Adrenal gland (tissue), 5 donors: ENCODE measurements around the gene TAF3.

Source experiments
- POLR2A ChIP-seq, 2 donors: fragments of 450-650 bp; IDR thresholded peaks; one replicate each; pipeline ENCODE4 v1.6.1; 2017; ENCODE audit warnings: antibody characterized with exemption in 2 of 2, mild to moderate bottlenecking in 2 of 2, moderate library complexity in 1 of 2
- TF ChIP-seq, protein P1 (sequence below), 6 experiments: fragments of 450-650 bp in 4 of 6; fragments of 200-600 bp in 2 of 6; sonication (generic) in 1 of 6; IDR thresholded peaks; 1 replicate in 5 of 6; 2 replicates in 1 of 6; pipeline versions ENCODE4 v1.5.1 to v1.8.0; 2016 to 2021; ENCODE audit warnings: antibody characterized with exemption in 6 of 6, mild to moderate bottlenecking in 2 of 6, moderate library complexity in 1 of 6
- donor health status: DM: no; HTN: no; CAD: no.

DNA sequence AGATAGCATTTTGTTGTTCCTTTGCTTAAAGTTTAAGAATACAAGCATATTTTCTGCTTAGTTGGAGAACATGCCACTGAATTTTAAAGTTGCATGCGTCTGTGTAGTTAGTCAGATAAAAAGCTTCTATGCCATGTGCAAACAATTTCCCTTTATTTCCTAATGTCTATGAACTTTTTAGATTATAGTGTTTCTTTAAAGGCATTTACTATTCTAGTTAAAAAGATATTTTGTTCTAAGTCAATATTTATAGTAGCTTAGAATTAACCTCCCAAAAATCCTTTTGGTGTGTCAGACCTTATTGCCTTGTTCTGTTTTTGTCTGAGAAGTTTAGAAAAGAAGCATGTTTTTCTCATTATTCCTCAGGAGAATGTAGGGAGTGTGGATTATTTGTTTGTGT lies 137.1 kb downstream of the TAF3 start:
- no peak for TF ChIP-seq POLR2A (IDR thresholded peaks at IDR 0.05)
- TF ChIP-seq, protein P1, sequence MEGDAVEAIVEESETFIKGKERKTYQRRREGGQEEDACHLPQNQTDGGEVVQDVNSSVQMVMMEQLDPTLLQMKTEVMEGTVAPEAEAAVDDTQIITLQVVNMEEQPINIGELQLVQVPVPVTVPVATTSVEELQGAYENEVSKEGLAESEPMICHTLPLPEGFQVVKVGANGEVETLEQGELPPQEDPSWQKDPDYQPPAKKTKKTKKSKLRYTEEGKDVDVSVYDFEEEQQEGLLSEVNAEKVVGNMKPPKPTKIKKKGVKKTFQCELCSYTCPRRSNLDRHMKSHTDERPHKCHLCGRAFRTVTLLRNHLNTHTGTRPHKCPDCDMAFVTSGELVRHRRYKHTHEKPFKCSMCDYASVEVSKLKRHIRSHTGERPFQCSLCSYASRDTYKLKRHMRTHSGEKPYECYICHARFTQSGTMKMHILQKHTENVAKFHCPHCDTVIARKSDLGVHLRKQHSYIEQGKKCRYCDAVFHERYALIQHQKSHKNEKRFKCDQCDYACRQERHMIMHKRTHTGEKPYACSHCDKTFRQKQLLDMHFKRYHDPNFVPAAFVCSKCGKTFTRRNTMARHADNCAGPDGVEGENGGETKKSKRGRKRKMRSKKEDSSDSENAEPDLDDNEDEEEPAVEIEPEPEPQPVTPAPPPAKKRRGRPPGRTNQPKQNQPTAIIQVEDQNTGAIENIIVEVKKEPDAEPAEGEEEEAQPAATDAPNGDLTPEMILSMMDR (IDR thresholded peaks at IDR 0.05): no peak
